GM18505 (cell line): ENCODE data around the gene ZNF284.
"Not testable (repeated sequence)": the region's sequence is repeated elsewhere in the genome, so short reads cannot be mapped to it uniquely, and the experiment has no call there.

Source experiments
- ATAC-seq: cut with Tn5 transposase; IDR thresholded peaks from one replicate; pipeline ENCODE4 v1.9.1; 2021; ENCODE audit not compliant: unreplicated experiment
- POLR2A ChIP-seq: IDR thresholded peaks from 4 replicates; pipeline ENCODE4 v1.6.1; 2011; ENCODE audit warnings: borderline replicate concordance; ENCODE audit not compliant: insufficient read depth, insufficient read length; ENCODE audit errors: extremely low read depth

The ZNF284 gene

DNA sequence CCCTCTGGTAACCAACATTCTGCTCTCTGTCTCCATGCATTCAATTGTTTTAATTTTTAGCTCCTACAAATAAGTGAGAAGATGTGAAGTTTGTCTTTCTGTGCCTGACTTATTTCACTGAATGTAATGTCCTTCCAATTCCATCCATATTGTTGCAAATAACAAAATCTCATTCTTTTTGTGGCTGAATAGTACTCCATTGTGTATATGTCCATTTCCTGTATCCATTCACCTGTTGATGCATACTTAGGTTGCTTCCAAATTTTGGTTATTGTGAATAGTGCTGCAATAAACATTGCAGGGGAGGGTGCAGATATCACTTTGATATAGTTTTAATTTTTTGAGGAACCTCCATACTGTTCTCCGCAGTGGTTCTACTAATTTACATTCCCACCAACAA, 2.5 kb upstream of the ZNF284 start:
- no peak for TF ChIP-seq POLR2A
- no peak for ATAC-seq

DNA sequence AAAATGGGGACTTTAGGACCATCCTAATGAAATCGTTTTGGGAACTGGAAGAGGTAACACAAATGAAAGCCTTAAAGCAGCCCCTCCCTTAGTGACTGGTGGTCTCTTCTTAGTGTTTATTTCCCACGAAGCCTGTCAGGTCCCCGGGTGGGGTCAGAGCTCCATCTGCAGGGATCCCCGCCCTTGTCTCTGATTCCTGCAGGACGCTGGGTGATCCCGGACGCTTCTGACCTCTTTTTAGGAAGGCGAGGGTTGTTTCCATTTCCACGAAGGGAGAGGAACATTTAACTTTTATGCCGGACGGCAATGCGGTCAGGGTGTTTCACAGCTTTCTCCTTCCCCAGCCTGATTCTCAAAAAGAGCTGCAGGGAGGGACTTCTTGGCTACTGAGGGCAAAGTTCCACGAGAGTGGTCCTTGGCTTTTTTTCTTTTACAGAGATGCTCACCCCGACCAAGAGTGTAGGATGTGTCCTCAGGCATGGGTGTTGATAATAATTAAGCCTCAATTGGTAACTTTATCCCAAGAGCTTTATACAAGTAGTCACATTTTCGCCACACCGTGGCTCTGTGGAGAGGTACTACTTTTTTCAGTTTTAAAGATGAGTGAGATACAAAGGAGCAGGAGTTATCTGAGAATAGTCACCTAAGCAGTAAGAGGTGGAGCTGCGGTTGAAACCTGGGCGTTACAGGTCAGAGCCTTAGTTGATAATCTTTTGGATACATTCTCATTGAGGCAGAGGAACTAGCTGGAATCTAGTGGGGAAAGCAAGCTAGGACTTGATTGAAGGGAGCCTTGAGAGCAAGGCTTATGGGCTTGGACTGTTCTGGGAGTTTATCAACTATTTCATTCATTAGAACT, 813 bp downstream of the ZNF284 start:
- no peak for ATAC-seq

GRCh38 chr19:44076325-44076724, 4.4 kb downstream of the ZNF284 start:
- ATAC-seq, result no peak
- TF ChIP-seq POLR2A, result no peak

More for the DNA sequence above, 813 bp downstream of the ZNF284 start:
- no peak for TF ChIP-seq POLR2A

DNA sequence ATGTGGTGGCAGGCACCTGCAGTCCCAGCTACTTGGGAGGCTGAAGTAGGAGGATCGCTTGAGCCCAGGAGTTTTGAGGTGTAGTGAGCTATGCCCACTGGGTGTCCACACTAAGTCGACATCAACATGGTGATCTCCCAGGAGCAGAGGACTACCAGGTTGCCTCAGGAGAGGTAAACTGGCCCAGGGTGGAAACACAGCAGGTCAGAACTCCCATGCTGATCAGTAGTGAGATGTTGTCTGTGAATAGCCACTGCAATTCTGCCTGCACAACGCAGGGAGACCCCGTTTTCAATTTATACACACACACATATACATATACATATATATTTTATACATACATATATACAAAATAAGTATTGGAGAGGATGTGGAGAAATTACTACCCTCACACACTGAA, 20.1 kb downstream of the ZNF284 start:
- no peak for ATAC-seq
- TF ChIP-seq POLR2A, result no peak

DNA sequence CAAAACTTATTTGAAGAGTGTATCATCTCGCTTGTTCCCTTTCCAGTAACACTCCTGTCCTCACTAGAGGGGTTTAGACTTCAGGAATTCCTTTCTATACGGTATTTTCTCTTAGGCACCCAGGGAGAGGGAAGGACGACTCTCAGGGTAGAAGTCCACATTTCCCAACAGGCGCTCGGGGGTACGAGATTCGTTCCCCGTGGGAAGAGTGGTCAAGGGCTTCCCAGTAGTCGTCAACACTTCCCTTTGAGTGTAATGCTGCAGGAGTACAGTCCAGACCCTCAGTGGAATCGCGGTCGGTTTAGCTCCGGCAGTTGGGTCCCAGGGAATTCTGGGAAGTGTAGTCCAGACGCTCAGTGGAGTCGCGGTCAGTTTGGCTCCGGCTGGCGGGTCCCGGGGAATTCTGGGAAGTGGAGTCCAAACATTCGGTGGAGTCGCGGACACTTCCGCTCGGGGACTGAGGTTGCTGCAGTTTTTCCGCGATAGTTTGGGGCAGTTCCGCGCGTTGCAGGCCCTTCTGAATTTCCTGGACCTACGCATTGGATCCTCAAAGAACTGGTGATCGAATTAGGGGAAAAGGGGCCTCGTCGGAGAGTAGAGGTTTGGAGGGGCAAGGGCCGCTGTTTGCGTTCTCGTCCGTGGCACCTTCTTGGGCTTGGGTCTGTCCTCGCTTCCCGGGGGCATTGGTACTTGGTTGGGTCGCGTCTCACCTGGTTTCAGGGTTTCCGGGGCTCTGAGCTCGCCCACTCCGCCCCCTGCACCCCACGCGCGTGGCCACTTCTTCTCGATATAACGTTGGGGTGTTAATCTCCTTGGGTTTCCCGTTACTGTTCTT, 22.2 kb downstream of the ZNF284 start, which contains the start of gene ZNF224:
TSS of gene ZNF224 (plus strand) at position 431 of the 835 bp plus-strand sequence. CDS start 3,513 bp downstream, outside the sequence.
- TF ChIP-seq POLR2A, result peak; percentile 35
- peak; percentile 84 for ATAC-seq

DNA sequence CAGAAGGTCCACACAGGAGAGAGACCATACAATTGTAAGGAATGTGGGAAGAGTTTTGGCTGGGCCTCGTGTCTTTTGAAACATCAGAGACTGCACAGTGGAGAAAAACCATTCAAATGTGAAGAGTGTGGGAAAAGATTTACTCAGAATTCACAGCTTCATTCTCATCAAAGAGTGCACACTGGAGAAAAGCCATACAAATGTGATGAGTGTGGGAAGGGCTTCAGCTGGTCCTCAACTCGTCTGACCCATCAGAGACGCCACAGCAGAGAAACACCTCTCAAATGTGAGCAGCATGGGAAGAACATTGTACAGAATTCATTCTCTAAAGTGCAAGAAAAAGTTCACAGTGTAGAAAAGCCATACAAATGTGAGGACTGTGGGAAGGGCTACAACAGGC, 35.8 kb downstream of the ZNF284 start:
- ATAC-seq, result no peak
- TF ChIP-seq POLR2A, result no peak

- no peak for ATAC-seq
- no peak for TF ChIP-seq POLR2A
Observed at GRCh38 chr19:44109458-44109857, 37.5 kb downstream of the ZNF284 start.

GRCh38 chr19:44111910-44112463, 40.0 kb downstream of the ZNF284 start:
- no peak for ATAC-seq
- TF ChIP-seq POLR2A, result no peak

GRCh38 chr19:44112802-44113137, 40.8 kb downstream of the ZNF284 start:
- no peak for TF ChIP-seq POLR2A
- ATAC-seq, result peak; percentile 20

- TF ChIP-seq POLR2A, result peak; percentile 78
- peak; percentile 85 for ATAC-seq
Observed at GRCh38 chr19:44113138-44113783, 41.3 kb downstream of the ZNF284 start, which contains the start of gene ZNF225. TSS of gene ZNF225 (plus strand) at chr19:44113399. CDS start at chr19:44115828, 2,429 bp downstream.

- ATAC-seq, result no peak
- no peak for TF ChIP-seq POLR2A
Observed at GRCh38 chr19:44113784-44114390, 41.9 kb downstream of the ZNF284 start.

GRCh38 chr19:44121162-44121561, 49.2 kb downstream of the ZNF284 start:
- ATAC-seq, result not testable (repeated sequence)

GRCh38 chr19:44131955-44132354, 60.0 kb downstream of the ZNF284 start:
- no peak for TF ChIP-seq POLR2A
- ATAC-seq, result no peak
